GM21381 (cell line): Measurements from ENCODE around the gene DIPK2A.

Source experiments
- ATAC-seq: cut with Tn5 transposase; IDR thresholded peaks from one replicate; pipeline ENCODE4 v1.9.1; 2021; ENCODE audit warnings: mild to moderate bottlenecking, moderate library complexity; ENCODE audit not compliant: unreplicated experiment

The DIPK2A gene

DNA sequence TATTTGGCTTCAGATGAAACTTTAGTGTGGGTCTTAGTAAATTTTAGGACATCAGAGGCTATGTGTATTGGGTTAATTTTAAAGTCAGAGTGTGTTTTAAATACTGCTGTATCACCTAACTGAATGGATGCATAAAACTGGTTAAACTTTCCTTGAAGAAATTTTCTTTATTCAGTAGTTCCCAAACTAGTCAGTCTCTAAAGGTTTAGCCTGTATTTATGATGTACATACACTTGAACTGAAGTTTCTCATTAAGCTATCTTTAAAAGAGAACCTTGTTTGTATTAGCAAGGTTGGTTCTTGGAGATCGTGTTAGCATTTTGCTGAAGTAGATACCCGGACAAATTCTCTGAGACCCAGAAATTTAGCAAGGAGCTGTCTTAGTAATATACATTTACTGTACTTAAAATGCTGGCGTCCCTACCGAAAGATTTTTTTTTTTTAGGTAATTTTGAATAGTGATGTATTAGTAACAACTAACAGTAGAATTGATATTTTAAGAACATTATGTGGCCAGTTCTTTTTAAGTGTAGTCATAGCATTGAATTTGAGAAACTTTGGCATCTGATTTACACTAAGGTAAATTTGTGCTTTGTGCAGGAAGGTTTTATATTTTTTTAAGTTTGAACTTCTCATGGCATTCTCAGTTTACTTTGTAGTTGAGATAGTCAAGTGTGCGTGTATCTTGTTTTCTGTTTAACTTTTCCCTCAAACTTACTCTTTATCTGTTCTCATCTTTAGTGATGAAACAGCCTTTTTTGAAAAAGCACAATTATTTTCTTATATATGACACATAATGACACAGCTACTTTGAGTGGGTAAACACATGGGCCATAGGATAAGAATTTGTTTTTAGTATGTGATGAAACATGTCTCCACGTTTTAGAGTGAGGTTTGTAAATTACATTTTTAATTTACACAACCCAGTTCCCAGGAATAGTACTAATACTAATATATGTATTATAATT, 2.9 kb downstream of the DIPK2A start:
- no peak for ATAC-seq

DNA sequence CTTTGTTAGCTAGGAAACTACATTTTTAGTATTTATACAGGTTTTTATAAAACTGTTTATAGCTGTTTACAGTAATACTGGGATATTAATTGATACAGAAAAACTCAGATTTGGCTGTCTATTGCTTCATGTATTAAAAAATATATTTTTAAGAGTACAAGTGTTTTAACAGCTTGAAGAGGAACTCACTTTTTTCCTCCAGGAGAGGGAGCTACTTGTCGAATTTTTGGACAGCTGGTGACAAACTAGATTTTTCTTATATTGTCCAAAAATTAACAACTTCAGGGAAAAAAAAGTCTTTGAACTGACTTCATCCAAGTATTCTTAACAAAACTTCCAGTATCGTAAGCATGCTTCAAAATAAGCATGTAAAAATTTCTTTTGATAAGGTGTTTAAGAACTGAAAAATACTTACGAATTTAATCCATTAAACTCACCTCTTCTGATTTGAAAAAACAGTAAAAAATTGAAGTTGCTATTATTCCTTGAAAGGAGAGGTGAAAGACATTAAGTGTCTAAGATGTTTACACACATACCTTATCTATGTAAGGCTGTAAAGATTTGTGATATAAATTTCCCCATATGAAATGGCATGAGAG, 4.0 kb downstream of the DIPK2A start:
- ATAC-seq = no peak

DNA sequence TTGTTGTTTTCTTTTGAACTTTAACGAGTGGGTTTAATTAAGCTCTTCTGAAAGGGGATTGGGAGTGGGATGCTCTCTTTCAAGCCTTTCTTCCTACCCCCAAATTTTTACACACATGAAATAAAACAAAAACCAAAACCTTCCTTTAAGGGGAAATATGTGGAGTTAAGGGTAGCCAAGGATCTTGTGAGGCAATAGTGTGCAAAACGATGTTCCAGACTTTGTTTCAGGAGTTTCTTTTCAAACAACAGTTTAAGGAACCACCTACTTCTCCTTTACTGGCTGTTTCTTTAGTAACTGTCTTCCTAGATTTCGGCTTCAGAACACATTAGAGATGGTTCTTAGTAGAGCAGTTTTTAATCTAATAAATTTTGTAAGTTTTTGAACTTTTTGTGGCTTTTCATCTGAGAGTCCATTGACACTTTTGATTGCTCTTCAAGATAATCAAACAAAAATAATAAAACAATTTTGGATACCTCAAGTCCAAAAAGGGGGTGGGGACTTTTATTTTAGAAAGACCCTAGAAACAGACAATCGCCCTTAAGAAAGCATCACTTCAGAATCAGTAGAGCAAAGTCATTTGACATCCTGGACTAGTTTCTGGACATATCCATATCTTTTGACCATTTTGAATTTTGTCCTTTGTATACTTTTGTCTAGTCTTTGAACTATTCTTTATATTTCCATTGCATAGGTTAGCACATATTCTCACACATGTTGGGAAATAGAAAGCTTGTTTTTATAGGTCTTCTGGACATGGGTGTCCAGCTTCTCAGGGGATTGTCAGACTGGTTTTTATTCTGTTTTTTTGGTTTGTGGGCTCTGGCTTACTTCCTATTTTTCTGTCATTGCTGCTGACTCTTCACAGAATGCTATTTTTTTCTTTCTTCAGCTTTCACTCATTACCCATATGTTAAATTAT, 6.0 kb downstream of the DIPK2A start:
- ATAC-seq = peak; percentile 41

DNA sequence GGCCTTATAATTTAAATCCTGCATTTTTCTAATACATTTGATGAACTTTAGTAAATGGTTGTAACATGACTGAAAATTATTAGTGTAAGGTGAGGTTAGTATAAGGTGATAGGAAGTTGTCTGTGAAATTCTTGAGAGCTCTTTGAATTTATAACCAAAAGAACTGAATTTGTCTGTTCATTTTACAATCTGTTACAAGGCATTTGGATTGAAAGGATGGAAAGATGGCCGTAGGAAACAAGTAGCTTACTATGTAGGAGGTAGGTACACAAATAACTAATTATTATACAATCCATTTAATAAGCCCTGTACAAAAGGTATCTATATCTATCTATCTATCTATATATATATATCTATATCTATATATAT, 6.6 kb downstream of the DIPK2A start:
- no peak for ATAC-seq

DNA sequence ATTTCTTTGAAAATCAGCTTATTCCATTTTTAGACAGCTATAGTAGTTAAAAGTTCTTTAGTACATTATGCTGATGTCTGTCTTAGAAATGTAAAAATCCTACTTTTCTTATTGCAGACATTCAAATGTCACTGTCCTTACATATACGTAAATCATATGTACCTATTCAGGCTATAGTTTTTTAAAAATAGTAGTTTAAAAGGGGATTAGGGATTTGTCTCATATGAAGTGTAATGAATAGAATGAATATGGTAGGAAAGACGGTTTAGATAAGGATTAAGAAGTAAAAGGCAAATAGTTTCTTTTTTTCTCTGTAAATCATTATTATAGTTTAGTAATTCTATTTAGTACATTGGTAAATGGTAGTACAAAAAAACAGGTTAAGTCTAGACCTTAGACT, 7.4 kb downstream of the DIPK2A start:
- ATAC-seq = no peak

DNA sequence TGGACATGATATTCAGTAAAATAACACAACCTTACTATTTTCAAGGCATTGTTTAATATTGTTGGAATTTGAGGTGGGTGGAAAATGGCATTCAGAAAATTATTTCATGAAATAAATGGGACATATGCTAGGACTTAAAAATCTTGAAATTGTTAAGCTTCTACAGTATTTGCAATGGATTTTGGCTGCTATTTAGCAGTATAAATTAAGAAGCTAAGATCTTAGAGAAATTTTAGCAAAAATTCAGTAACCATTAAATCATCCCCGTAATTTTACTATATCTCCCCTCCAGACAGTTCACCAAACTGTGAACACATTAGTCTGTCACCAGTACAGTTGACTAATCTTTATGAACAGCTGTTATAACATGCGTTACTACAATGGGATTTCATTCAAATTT, 8.2 kb downstream of the DIPK2A start:
- ATAC-seq = no peak

DNA sequence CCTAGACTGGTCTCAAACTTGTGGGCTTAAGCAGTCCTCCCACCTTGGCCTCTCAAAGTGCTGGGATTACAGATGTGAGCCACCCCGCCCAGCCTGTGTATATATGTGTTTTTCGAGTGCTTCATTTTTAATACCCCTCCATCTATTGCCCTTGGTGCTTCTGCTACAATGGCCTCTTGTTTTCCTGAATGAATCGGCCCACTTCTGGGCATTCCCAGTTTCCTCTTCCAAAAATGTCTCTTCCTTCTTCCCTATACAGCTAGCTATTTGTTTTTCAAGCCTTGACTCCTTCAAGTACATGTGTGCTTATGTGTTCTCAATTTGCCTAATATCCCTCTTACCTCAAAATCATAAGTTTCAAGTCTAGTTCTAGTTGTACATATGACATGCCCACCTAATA, 16.7 kb downstream of the DIPK2A start:
- no peak for ATAC-seq

DNA sequence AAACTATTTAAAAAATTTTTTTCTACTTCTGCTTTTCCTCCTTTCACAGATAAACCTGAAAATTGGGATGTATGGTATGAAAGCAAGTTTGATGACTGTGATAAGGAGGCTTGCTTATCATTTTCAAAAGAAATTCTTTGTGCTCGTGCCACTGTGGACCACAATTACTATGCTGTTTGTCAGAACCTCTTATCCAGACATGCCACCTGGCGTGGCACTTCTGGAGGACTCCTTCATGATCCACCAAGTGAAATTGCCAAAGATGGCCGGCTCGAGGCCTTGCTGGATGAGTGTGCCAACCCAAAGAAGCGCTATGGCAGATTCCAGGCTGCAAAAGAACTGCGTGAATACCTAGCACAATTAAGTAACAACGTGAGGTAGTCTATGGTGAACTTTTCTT, 17.8 kb downstream of the DIPK2A start:
- ATAC-seq = no peak

DNA sequence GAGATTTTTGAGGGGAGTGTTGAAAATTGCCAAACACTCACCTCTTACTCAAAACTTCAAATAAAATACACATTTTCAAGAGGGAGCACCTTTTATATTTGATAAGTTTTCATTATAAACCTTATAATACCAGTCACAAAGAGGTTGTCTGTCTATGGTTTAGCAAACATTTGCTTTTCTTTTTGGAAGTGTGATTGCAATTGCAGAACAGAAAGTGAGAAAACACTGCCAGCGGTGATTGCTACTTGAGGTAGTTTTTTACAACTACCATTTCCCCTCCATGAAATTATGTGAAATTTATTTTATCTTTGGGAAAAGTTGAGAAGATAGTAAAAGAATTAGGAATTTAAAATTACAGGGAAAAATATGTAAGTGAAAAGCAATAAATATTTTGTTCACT, 20.1 kb downstream of the DIPK2A start:
- ATAC-seq = peak; percentile 62

DNA sequence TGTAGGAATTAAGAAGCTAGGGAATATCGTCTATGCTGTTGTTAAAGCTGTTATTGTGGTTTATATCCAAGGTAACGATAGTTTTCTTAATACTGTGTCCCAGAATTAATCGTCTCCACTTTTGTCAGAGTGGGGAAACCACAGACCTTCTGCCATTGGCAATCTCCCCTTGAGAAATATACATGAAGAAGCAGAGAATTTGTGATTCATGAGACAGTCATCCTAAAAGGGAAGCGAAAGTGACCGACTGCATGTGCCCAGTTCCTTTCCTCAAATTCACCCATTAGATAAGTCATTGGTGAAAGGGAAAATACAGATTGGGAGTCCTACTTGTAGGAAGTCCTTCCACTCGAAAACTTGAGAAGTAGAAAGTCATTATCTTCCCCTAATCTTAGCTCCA, 26.6 kb downstream of the DIPK2A start:
- peak; percentile 42 for ATAC-seq

DNA sequence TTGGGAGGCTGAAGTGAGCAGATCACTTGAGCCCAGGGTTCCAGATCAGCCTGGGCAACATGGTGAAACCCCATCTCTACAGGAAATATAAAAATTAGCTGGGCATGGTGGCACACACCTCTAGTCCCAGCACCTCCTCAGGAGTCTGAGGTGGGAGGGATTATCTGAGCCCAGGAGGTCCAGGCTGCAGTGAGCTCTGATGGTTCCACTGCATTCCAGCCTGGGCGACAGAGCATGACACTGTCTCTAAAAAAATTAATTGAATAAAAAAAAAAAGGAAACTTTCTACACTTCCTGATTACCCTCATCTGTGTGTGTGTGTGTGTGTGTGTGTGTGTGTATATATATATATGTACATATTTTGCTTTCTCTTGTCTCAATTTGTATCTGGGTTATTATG, 31.4 kb downstream of the DIPK2A start:
- no peak for ATAC-seq

DNA sequence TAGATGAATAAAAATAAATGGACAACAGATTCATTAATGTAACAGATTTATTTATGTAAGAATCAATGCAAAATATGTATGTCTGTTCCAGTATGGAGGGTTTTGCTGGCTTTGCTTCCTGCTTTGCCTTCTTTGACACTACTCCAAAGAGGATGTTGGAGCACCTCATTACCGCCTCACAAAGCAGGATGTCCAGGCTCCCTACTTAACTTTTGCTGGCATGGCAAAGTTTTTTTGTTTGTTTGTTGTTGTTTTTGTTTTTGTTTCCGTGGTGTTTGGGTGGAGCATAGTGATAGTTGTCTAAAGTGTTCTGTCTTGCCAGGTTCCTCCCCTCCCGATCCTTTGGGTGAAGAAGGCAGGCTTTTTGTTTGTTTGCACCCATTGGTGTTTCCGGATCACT, 38.7 kb downstream of the DIPK2A start:
- ATAC-seq = no peak

DNA sequence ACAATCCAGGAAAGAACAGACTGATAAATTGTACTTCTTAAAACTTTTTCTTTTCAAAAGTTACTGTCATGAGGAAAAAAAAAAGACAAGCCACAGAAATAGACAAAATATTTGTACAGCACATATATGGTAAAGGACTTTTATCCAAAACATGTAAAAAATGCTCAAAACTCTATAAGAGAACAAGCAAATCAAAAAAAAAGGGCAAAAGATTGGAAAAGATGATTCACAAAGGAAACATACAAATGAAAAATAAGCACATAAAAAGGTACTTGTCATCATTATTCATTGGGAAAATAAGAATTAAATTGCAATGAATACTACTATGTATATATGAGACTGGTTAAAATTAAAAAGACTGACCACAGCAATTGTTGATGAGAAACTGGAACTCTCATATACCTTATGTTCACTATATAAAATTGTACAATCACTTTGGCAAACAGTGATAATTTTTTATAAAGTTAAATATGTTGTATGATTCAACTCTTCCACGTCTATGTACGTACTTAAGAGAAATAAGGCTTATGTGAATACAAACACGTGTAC, 39.7 kb downstream of the DIPK2A start:
- ATAC-seq = no peak

DNA sequence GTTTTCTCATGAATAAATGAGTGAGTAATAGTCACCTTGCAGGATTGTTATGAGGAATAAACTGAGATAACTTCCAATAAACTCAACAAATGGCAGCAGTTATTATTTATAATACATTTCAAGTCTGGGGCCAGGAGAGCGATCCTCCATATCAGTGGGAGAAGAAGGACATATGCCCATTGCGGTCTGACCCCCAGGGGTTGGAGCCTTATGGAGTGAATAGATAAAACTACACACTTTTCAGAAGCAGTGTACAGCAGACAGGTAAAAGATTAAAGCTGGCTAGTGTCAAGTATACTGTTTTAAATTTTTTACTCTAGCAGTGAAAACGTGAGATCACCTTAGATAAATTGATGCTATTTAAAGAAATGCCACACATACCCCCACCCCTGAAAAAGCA, 43.5 kb downstream of the DIPK2A start:
- no peak for ATAC-seq

DNA sequence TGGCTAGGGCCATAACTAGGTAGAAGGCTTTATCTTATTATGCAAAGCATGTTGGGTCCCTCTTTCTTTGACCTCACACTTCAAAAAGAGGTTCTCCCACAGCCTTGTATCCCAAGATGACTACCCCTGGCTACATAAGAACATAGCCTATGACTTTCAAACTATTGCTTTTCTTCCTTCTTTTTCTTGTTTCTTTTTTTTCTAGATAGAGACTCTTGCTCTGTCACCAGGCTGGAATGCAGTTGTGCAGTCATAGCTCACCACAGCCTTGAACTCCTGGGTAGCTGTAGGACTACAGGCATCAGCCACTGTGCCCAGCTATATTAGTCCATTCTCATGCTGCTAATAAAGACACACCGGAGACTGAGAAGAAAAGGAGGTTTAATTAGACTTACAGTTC, 47.2 kb downstream of the DIPK2A start:
- ATAC-seq = no peak
